ENCODE measurements around the gene ASPRV1.
A peak's percentile ranks its signal among the peaks of the same experiment; 100 is the strongest.

ASPRV1 gene

DNA sequence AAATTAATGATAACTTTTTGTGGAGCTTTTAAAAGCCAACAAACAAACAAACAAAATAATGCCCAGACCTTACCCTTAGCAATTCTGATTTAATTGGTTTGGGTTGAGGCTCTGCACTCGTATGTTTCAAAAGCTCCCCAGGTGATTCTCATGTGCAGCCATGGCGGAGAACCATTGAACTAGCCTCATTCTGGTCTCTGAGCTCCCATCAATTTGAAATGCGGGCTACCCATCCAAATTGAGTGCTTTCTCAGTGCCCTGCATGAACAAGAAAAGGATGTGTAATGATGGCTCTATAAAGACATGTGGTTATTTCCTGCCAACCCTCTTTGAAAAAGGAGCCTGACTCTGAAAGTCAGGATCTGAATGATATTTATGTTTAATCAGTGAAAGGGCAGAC is 38.3 kb downstream of the ASPRV1 start:
- H3K9me3 ChIP-seq (ENCODE audit: insufficient read depth, low read length): no peaks in the 10 kb centered on the region
- H3K27me3 ChIP-seq (ENCODE audit: insufficient read depth, insufficient read length): no peaks in the 10 kb centered on the region
- TF ChIP-seq YY1 (IDR thresholded peaks at IDR 0.05; ENCODE audit: insufficient read depth, insufficient read length) (no peak), ZNF274 (IDR thresholded peaks at IDR 0.05; ENCODE audit: low read depth, low read length) (no peak), SUZ12 (IDR thresholded peaks at IDR 0.05; ENCODE audit: extremely low read depth, insufficient read depth, insufficient read length) (no peak)
- H3K9ac ChIP-seq (ENCODE audit: insufficient read length, low read depth): no peak overlapping the region
- no peak overlapping the region for H3K4me3 ChIP-seq (ENCODE audit: insufficient read length, low read depth)
- DNase-seq (ENCODE audit: low read depth, low spot score): no peak
- H3K4me1 ChIP-seq (ENCODE audit: insufficient read depth, insufficient read length): no peaks in the 10 kb centered on the region
- H3K36me3 ChIP-seq (ENCODE audit: insufficient read depth, insufficient read length, low read length): peaks cover 6% of the 10 kb centered on the region

DNA sequence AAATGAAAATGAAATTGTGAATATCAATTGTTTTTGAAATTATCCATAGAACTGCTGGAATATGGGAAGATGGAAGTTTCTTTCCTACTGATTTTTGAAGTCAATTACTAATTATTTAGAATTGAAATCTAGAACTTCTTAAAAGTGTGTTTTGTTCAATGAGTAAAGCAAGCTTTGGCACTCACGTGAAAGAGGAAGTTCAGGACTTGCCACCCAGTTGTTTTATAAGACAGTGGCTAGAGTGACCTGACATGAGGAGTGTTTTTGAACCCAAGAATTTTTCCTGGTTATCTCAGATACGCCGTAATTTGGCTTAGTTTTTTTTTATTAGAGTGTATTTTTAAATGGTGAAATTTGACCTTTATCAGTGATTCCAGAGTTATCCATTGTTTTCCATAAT is 43.0 kb downstream of the ASPRV1 start:
- no peak for DNase-seq (ENCODE audit: low read depth, low spot score)
- TF ChIP-seq ZNF274 (IDR thresholded peaks at IDR 0.05; ENCODE audit: low read depth, low read length): no peak
- TF ChIP-seq YY1 (IDR thresholded peaks at IDR 0.05; ENCODE audit: insufficient read depth, insufficient read length): no peak
- TF ChIP-seq SUZ12 (IDR thresholded peaks at IDR 0.05; ENCODE audit: extremely low read depth, insufficient read depth, insufficient read length): no peak
- peaks cover 6% of the 10 kb centered on the region for H3K36me3 ChIP-seq (ENCODE audit: insufficient read depth, insufficient read length, low read length)
- peaks cover 21% of the 10 kb centered on the region for H3K27me3 ChIP-seq (ENCODE audit: insufficient read depth, insufficient read length)
- H3K9ac ChIP-seq (ENCODE audit: insufficient read length, low read depth): no peak overlapping the region
- no peaks in the 10 kb centered on the region for H3K9me3 ChIP-seq (ENCODE audit: insufficient read depth, low read length)
- no peak overlapping the region for H3K4me3 ChIP-seq (ENCODE audit: insufficient read length, low read depth)
- H3K4me1 ChIP-seq (ENCODE audit: insufficient read depth, insufficient read length): no peaks in the 10 kb centered on the region

- H3K36me3 ChIP-seq (ENCODE audit: insufficient read depth, insufficient read length, low read length): peaks cover 10% of the 10 kb centered on the region
- no peak overlapping the region for H3K9ac ChIP-seq (ENCODE audit: insufficient read length, low read depth)
- no peak for DNase-seq (ENCODE audit: low read depth, low spot score)
- peaks cover 21% of the 10 kb centered on the region for H3K27me3 ChIP-seq (ENCODE audit: insufficient read depth, insufficient read length)
- H3K9me3 ChIP-seq (ENCODE audit: insufficient read depth, low read length): no peaks in the 10 kb centered on the region
- H3K4me3 ChIP-seq (ENCODE audit: insufficient read length, low read depth): no peak overlapping the region
- H3K4me1 ChIP-seq (ENCODE audit: insufficient read depth, insufficient read length): no peaks in the 10 kb centered on the region
- no peak for TF ChIP-seq ZNF274 (IDR thresholded peaks at IDR 0.05; ENCODE audit: low read depth, low read length)
- TF ChIP-seq YY1 (IDR thresholded peaks at IDR 0.05; ENCODE audit: insufficient read depth, insufficient read length): no peak
- no peak for TF ChIP-seq SUZ12 (IDR thresholded peaks at IDR 0.05; ENCODE audit: extremely low read depth, insufficient read depth, insufficient read length)
Observed at GRCh38 chr2:69917852-69918251, 43.6 kb downstream of the ASPRV1 start.

DNA sequence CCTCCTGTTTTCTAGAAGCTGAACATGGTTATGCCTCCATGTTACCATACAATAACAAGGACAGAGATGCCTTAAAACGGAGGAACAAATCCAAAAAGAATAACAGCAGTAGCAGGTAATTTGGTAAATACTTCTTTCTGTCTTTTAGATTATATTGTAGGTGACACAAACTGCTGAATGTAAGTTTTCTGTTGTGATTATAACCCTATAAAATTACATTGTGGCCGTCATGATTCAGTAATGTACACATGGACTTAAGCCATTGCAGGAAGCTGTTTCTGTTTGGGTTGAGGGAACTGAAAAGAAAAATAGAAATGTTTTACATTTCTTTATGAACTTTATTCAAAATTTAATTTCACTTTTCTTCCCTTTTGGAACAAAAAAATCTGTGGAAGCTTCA is 45.3 kb downstream of the ASPRV1 start:
- H3K36me3 ChIP-seq (ENCODE audit: insufficient read depth, insufficient read length, low read length): peaks cover 5% of the 10 kb centered on the region
- no peaks in the 10 kb centered on the region for H3K4me1 ChIP-seq (ENCODE audit: insufficient read depth, insufficient read length)
- peaks cover 21% of the 10 kb centered on the region for H3K27me3 ChIP-seq (ENCODE audit: insufficient read depth, insufficient read length)
- TF ChIP-seq YY1 (IDR thresholded peaks at IDR 0.05; ENCODE audit: insufficient read depth, insufficient read length): no peak
- no peak overlapping the region for H3K9ac ChIP-seq (ENCODE audit: insufficient read length, low read depth)
- H3K9me3 ChIP-seq (ENCODE audit: insufficient read depth, low read length): no peaks in the 10 kb centered on the region
- no peak overlapping the region for H3K4me3 ChIP-seq (ENCODE audit: insufficient read length, low read depth)
- no peak for DNase-seq (ENCODE audit: low read depth, low spot score)

DNA sequence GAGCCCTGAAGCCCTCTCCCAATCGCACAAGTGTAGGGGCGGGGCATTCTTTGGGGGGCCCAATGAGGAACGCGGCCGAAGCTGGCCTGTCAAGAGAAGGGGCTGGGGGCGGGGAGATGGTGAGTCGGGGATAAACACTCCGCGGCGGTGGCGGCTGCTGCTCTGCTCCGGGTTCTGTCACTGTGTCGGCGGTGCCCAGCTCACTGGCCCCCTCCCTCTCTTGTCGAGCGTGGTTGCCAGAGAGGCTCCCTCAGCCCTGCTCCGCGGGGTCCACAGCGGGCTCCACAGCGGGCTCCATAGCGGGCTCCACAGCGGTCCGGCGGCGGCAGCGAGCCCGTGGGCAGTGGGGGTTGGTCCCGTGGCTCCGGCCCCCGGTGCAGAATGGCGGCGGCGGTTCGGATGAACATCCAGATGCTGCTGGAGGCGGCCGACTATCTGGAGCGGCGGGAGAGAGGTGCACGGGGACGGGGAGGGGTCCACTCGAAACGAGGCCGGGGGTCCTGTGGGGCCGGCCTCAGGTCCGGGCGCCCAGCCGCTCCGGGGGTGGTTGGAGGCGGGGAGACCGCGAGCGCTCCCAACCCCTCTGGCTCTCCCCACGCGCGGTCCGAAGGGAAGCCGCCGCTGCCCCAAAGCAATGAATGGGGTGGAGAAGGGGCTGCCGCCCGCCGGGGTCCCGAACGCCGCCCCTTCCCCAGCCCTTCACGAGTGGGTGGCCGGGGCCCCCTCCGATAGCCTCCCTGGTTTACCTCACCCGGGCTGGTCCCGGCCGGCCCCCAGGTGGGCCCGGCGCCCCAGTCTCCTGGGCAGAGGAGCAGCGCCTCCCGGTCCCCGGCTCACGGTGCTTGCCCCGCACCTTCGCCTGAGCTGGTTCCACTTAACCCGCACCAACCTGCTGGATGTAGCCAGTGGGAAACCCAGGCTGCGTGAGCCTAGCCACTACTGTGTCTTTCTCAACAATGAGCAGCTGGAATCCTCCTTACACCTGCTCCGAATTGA is 46.2 kb downstream of the ASPRV1 start, which contains the start of gene MXD1:
Gene MXD1 (plus strand): TSS at position 160 of the 996 bp plus-strand sequence. CDS start 222 bp downstream, at position 382.
- TF ChIP-seq SUZ12 (IDR thresholded peaks at IDR 0.05; ENCODE audit: extremely low read depth, insufficient read depth, insufficient read length) (no peak), YY1 (IDR thresholded peaks at IDR 0.05; ENCODE audit: insufficient read depth, insufficient read length) (no peak), ZNF274 (IDR thresholded peaks at IDR 0.05; ENCODE audit: low read depth, low read length) (no peak)
- Histone ChIP-seq H3K9me3 (ENCODE audit: insufficient read depth, low read length) (no peaks in the 10 kb centered on the region), H3K27me3 (ENCODE audit: insufficient read depth, insufficient read length) (peaks cover 21% of the 10 kb centered on the region), H3K9ac (ENCODE audit: insufficient read length, low read depth) (peak within 1 kb of the TSS; percentile 90), H3K4me1 (ENCODE audit: insufficient read depth, insufficient read length) (no peaks in the 10 kb centered on the region), H3K36me3 (ENCODE audit: insufficient read depth, insufficient read length, low read length) (peaks cover 5% of the 10 kb centered on the region), H3K4me3 (ENCODE audit: insufficient read length, low read depth) (peak within 1 kb of the TSS; percentile 66)
- DNase-seq (ENCODE audit: low read depth, low spot score): no peak

DNA sequence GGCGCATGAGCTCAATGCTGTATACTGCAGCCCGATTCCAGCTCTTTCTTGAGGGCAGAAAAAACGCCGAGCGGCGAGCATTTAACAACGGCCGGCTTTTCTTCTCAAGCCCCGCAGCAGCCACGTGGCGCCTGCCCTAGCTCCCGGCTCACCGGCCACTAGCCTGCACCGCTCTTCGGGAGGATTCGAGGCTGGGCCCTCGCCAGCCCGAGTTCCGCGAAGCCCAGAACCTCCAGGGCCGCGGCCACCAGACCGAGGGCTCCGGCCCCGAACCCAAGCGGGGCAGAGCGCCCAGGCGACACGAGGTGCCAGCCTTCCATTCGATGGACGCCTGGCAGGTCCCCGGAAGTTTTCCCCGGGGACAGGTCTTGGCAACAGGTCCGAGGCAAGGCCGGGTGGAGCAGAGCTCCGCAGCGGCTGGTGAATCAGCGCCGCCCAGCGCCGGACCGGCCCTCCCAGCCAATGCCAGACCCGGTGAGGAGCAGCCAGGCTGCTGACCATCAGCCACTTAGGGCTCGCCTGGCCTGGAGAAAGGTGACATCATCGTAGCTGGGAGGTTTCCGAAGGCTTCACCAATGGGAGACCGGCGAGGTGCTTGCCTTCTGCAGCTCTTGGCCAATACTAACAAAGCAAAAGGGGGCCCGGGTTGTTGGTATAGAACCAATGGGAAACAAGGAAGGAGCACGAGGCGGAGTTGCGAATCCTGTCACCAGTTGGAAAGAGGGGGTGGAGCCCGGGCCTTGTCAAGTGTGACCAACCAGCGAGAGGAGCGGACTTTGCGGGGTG is 47.1 kb downstream of the ASPRV1 start:
- Histone ChIP-seq H3K36me3 (ENCODE audit: insufficient read depth, insufficient read length, low read length) (peaks cover 8% of the 10 kb centered on the region), H3K9me3 (ENCODE audit: insufficient read depth, low read length) (no peaks in the 10 kb centered on the region), H3K9ac (ENCODE audit: insufficient read length, low read depth) (peak overlapping the region; percentile 90), H3K27me3 (ENCODE audit: insufficient read depth, insufficient read length) (peaks cover 21% of the 10 kb centered on the region), H3K4me1 (ENCODE audit: insufficient read depth, insufficient read length) (no peaks in the 10 kb centered on the region), H3K4me3 (ENCODE audit: insufficient read length, low read depth) (peak overlapping the region; percentile 66)
- peak; percentile 100 for DNase-seq (ENCODE audit: low read depth, low spot score)
- no peak for TF ChIP-seq ZNF274 (IDR thresholded peaks at IDR 0.05; ENCODE audit: low read depth, low read length)

DNA sequence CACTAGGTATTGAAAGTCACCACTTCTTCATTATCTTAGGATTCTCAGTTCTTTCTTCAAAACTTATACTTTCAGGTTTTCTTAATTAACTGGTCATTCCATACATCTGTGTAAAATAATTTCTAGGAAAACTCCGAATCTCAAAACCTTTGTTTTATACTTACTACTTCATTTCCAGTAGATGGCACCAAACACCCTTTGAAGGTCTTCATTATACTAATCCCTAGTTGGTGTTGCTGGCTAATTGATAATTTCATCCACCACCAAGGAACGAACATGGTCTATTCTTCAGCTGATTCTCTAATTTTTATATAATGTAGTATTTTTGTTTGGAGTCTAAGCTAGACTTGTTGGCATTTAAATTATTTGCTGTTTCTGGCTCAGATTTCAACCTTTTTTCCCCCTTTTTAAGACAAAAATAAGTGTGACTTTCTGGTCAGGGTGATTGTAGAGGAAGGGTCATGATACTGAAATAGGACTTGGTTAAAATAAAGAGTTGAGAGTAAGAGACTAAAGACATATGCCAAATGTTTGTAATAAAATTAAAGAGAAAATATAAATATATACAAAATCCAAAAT is 49.4 kb downstream of the ASPRV1 start:
- no peaks in the 10 kb centered on the region for H3K4me1 ChIP-seq (ENCODE audit: insufficient read depth, insufficient read length)
- no peak for TF ChIP-seq ZNF274 (IDR thresholded peaks at IDR 0.05; ENCODE audit: low read depth, low read length)
- TF ChIP-seq YY1 (IDR thresholded peaks at IDR 0.05; ENCODE audit: insufficient read depth, insufficient read length): no peak
- no peak for TF ChIP-seq SUZ12 (IDR thresholded peaks at IDR 0.05; ENCODE audit: extremely low read depth, insufficient read depth, insufficient read length)
- peaks cover 27% of the 10 kb centered on the region for H3K36me3 ChIP-seq (ENCODE audit: insufficient read depth, insufficient read length, low read length)
- H3K27me3 ChIP-seq (ENCODE audit: insufficient read depth, insufficient read length): peaks cover 19% of the 10 kb centered on the region
- H3K9ac ChIP-seq (ENCODE audit: insufficient read length, low read depth): no peak overlapping the region
- no peaks in the 10 kb centered on the region for H3K9me3 ChIP-seq (ENCODE audit: insufficient read depth, low read length)
- no peak overlapping the region for H3K4me3 ChIP-seq (ENCODE audit: insufficient read length, low read depth)
- DNase-seq (ENCODE audit: low read depth, low spot score): peak; percentile 23

Data from NT2/D1 (cell line).